NCI-H2029 (cell line): Measurements from ENCODE around the gene ANKRD13A.
"Not testable (repeated sequence)": the region's sequence is repeated elsewhere in the genome, so short reads cannot be mapped to it uniquely, and the experiment has no call there.

Source experiments
- DNase-seq: peaks from one replicate; lab custom pipeline; 2025; lab: John Stamatoyannopoulos, UW

The ANKRD13A gene

DNA sequence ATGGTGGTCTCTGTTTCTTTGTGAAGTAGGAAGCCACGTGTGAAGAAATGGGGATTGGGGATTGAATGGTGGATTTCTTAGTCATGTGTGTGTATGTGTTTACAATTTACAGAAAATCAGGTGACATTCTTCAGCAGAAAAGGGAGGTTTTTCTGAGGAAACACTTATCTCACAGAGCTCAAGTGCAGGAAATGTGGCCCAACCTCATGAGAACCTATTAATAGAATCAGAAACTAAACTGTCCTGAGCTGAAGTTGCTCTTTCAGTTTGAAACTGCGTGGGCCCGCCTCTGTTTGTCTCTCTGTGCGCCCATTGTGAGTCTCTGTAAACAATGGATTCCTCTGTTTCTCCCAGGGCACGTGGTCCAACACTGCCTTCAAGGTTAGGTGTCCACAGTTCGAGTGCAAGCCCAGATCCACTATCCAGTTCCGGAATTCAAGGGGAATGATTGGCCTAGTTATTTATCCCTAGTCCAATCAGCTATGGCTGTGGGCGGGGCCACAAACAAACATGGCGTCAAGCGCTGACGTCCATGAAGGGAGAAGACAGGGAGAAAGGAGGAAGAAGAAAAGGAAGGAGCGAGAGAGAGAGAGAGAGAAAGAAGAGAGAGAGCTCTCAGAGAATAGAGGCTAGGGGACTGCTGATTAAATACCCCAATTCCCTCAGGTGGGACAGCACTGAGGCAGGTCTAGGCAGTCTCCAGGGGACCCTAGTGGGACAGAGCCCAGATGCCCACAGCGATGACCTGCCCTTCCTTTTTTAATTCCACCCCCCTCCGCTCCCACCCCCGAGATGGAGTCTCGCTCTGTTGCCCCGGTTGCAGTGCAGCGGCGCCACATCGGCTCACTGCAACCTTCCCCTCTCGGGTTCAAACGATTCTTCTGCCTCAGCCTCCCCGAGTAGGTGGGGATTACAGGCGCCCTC lies 80.5 kb downstream of the ANKRD13A start:
- DNase-seq = peak; percentile 91

DNA sequence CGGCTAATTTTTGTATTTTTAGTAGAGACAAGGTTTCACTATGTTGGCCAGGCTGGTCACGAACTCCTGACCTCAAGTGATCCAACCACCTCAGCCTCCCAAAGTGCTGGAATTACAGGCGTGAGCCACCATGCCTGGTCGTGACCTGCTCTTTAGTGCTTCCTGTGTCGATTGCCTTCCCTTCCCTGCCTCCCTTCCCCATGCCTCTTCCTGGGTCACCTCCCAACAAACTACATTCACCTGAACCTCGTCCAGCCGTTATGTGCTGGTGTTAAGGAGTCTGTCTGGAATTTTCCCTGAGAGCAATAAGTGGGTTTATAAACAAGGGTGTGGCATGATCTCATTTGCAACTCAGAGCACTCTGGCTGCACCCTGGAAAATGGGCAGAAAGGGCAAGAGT lies 81.2 kb downstream of the ANKRD13A start:
- no peak for DNase-seq

DNA sequence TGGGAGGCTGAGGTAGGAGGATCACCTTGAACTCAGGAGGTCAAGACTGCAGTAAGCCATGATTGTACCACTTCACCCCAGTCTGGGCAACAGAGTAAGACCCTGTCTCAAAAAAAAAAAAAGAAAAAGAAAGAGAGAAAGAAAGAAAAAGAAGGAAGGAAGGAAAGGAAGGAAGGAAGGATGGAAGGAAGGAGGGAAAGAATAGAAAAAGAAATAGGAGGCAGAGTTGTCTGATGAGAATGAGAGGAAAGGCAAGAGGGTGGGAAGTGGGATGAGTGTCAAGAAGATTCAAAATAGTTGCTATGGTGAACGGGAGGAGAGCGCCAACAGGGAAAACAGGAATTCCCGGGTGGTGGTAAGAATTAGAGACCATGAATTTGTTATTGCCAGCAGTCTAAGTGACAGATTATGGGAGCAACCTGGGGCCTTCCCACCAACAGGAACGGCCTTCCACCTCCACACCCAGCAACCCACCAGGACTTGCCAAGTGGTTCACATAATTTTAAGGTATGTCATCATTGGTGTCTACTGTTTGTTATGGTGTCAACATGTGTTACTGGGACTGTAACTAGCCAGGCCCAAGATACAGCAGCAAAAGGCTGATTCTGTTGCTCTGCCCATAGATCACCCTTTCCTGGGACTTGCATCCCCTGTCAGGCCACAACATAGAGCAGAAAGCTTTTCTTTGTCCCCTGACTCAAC lies 85.2 kb downstream of the ANKRD13A start:
- DNase-seq = no peak

DNA sequence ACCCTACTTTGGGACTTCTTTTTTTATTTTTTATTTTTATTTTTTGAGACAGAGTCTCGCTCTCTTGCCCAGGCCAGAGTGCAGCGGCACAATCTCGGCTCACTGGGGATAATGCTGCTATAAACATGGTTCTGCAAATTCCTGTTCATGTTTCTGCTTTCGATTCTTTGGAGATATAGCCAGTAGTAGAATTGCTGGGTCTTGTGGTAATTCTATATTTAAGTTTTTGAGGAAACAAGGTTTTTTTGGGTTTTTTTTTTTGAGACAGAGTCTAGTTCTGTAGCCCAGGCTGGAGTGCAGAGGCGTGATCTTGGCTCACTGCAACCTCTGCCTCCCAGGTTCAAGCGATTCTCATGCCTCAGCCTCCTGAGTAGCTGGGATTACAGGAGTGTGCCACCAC lies 89.0 kb downstream of the ANKRD13A start:
- not testable (repeated sequence) for DNase-seq

DNA sequence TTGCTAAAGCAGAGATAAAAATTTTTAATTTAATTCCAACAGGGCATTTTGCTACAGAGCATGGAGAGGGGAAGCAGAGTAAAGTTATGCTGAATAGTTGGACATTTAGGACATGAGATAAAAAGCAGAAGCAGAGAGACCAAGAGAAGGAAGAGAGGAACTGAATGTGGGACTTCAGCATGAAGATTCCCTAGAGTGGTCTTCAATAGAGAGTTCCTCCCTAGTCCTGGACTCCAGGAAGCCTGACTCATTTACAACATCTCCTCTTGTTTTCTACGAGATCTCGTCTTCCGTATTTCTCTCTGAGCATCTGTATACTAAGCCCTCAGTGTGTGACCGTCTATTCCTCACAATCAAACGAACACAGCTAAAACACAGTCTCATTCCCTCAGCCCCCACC lies 89.7 kb downstream of the ANKRD13A start:
- DNase-seq = no peak
